Lung (tissue), 12 donors: ENCODE results near the gene EIF3F. TPM values are rescaled to one million over a fixed set of nuclear protein-coding genes. Genes with fewer than 3 reads are reported as not detected.
A peak's percentile ranks its signal among the peaks of the same experiment; 100 is the strongest.

ENCODE experiments used
- ATAC-seq: fragments of 200-7000 bp; cut with Tn5 transposase; one replicate; pipeline ENCODE4 v1.9.1; 2020; ENCODE audit warnings: moderate number of reproducible peaks; ENCODE audit not compliant: insufficient read depth, low FRiP score
- DNase-seq, 3 donors: peaks; one replicate each; pipeline ENCODE4 v3.0.0-alpha.2; 2013 to 2017
- H3K27ac ChIP-seq, 2 donors: one replicate each; pipeline ENCODE4 v1.5.1; 2013; ENCODE audit warnings: mild to moderate bottlenecking in 2 of 2, moderate library complexity in 2 of 2, control low read depth in 1 of 2, inconsistent platforms in 1 of 2, low read depth in 1 of 2, low read length in 1 of 2
- H3K27me3 ChIP-seq, 3 donors: one replicate each; pipeline ENCODE4 v1.5.1; 2013; ENCODE audit warnings: low read length in 2 of 3; ENCODE audit not compliant: control insufficient read depth in 3 of 3, insufficient read depth in 3 of 3
- H3K36me3 ChIP-seq, 4 donors: one replicate each; pipeline ENCODE4 v1.5.1; 2013; ENCODE audit warnings: low read length in 4 of 4, mild to moderate bottlenecking in 1 of 4, moderate library complexity in 1 of 4; ENCODE audit not compliant: control insufficient read depth in 4 of 4, insufficient read depth in 4 of 4
- H3K4me1 ChIP-seq, 5 donors: one replicate each; pipeline ENCODE4 v1.5.1; 2013; ENCODE audit warnings: low read length in 5 of 5, mild to moderate bottlenecking in 2 of 5, moderate library complexity in 1 of 5; ENCODE audit not compliant: control insufficient read depth in 5 of 5, insufficient read depth in 5 of 5
- H3K4me3 ChIP-seq: one replicate; pipeline ENCODE4 v1.5.1; 2013; ENCODE audit warnings: mild to moderate bottlenecking, control low read depth, moderate library complexity
- H3K9ac ChIP-seq, 2 donors: one replicate each; pipeline ENCODE4 v1.5.1; 2013; ENCODE audit warnings: low read length in 2 of 2, control low read depth in 1 of 2; ENCODE audit not compliant: insufficient read depth in 1 of 2
- H3K9me3 ChIP-seq, 4 donors: one replicate each; pipeline ENCODE4 v1.5.1; 2013; ENCODE audit warnings: low read length in 3 of 4, mild to moderate bottlenecking in 1 of 4, moderate library complexity in 1 of 4; ENCODE audit not compliant: control insufficient read depth in 4 of 4, insufficient read depth in 3 of 4
- WGBS, 2 donors: extraction: QIAGEN DNeasy Blood & Tissue Kit; methylation state at CpG; one replicate each; pipeline ENCODE4 v1.1.7; 2013; 5-methylcytosine and 5-hydroxymethylcytosine counted together
- polyA plus RNA-seq, 2 donors: library from polyadenylated mRNA; stranded (reverse); fragments of 200-250 nt; gene quantifications; one replicate each; pipeline ENCODE4 v1.2.1, GENCODE V29; 2013
- total RNA-seq, 2 donors: library from RNA; depleted of rRNA in 1 of 2; stranded (reverse); fragments of >200 nt in 1 of 2; gene quantifications; one replicate each; pipeline ENCODE4 v1.2.1, GENCODE V29; 2014 to 2021
- TF ChIP-seq, protein P1 (sequence below): IDR thresholded peaks from 2 replicates; pipeline ENCODE4 v1.5.1; 2012; ENCODE audit warnings: mild to moderate bottlenecking; ENCODE audit errors: control extremely low read depth, extremely low read depth
- donor health status: control.
- donor health status: control.
- donor health status: Bipolar disorder and iron deficiency.
- donor health status: healthy.
- donor health status: DM: yes; HTN: yes; CAD: no.

EIF3F gene
- total and polyA plus RNA-seq, 4 donors: 166 to 471 (median 234) TPM

DNA sequence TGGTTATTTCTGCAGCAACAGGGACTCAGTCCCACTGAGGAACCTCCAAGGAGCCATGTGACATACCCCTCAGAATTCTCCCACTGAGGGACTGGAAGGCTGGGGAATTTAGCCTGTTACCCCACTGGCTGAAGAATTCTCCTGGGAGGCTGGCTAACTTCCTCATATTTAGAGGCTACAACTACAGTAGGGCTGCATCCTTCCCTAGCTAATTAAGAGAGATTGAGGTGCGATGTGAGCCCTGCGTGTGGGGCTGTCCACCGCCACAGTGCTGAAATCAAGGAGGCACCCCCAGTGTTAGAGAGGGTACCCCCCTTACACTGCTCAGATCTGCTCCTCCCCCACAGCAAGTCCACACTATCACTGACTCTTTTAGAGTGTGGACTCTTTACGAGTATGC, 21.1 kb downstream of the EIF3F start:
- no peak overlapping the region for H3K27ac ChIP-seq
- no peak overlapping the region for H3K4me3 ChIP-seq
- DNase-seq (peak in 1 of 3 donors; percentile 8), ATAC-seq (no peak)
- peaks cover 0 to 8% (median 2%) of the 10 kb centered on the region in 5 donors for H3K4me1 ChIP-seq
- no peak overlapping the region for H3K9ac ChIP-seq
- H3K9me3 ChIP-seq: no peaks in the 10 kb centered on the region
- TF ChIP-seq, protein P1, sequence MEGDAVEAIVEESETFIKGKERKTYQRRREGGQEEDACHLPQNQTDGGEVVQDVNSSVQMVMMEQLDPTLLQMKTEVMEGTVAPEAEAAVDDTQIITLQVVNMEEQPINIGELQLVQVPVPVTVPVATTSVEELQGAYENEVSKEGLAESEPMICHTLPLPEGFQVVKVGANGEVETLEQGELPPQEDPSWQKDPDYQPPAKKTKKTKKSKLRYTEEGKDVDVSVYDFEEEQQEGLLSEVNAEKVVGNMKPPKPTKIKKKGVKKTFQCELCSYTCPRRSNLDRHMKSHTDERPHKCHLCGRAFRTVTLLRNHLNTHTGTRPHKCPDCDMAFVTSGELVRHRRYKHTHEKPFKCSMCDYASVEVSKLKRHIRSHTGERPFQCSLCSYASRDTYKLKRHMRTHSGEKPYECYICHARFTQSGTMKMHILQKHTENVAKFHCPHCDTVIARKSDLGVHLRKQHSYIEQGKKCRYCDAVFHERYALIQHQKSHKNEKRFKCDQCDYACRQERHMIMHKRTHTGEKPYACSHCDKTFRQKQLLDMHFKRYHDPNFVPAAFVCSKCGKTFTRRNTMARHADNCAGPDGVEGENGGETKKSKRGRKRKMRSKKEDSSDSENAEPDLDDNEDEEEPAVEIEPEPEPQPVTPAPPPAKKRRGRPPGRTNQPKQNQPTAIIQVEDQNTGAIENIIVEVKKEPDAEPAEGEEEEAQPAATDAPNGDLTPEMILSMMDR: no peak
- WGBS, 2 donors: 30 to 43% methylated on average over 4 of the region's 4 CpGs
- no peaks in the 10 kb centered on the region for H3K36me3 ChIP-seq
- peaks cover 0 to 6% (median 0%) of the 10 kb centered on the region in 3 donors for H3K27me3 ChIP-seq

DNA sequence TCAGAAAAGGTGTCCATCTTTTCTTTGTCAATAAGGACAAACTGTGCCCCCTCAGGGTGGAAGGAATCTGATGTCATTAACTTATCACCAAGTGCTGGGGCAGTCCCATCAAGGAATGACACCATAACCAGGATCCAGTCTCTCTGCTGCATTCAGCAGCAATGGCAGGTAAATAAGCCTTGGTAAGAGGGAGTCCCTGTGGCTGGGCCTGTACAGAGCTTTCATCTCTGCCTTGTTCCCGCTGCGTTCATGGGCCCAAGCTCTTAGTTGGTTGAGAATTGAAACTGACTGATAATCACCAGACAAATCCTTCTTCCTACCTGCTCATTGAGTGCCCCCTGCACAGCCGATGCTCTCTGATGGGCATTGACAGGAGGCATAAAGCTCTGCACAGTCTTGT, 22.7 kb downstream of the EIF3F start:
- Histone ChIP-seq H3K9me3 (no peaks in the 10 kb centered on the region), H3K4me3 (no peak overlapping the region), H3K27me3 (peaks cover 0 to 8% (median 0%) of the 10 kb centered on the region in 3 donors), H3K27ac (no peak overlapping the region), H3K4me1 (peaks cover 0 to 8% (median 2%) of the 10 kb centered on the region in 5 donors), H3K9ac (no peak overlapping the region), H3K36me3 (no peaks in the 10 kb centered on the region)
- whole genome bisulfite sequencing, 2 donors: 92 to 95% methylated on average over 3 of the region's 3 CpGs
- DNase-seq (no peak), ATAC-seq (no peak)
- TF ChIP-seq, protein P1: no peak

- DNase-seq (no peak), ATAC-seq (no peak)
- H3K4me1 ChIP-seq: peaks cover 0 to 8% (median 2%) of the 10 kb centered on the region in 5 donors
- no peak overlapping the region for H3K4me3 ChIP-seq
- peaks cover 0 to 14% (median under 1%) of the 10 kb centered on the region in 3 donors for H3K27me3 ChIP-seq
- no peak overlapping the region for H3K9ac ChIP-seq
- H3K27ac ChIP-seq: no peak overlapping the region
- H3K36me3 ChIP-seq: no peaks in the 10 kb centered on the region
- H3K9me3 ChIP-seq: no peaks in the 10 kb centered on the region
- TF ChIP-seq, protein P1: no peak
- 76 to 81% methylated on average over 2 of the region's 2 CpGs for WGBS, 2 donors
These were observed 24.2 kb downstream of the EIF3F start for GRCh38 chr11:8011371-8011770.

GRCh38 chr11:8011981-8012444, 24.9 kb downstream of the EIF3F start:
- no peak overlapping the region for H3K9ac ChIP-seq
- ATAC-seq (peak; percentile 43), DNase-seq (peak in 2 of 3 donors; percentile 39 to 71)
- TF ChIP-seq, protein P1: no peak
- H3K4me1 ChIP-seq: peaks cover 0 to 8% (median 2%) of the 10 kb centered on the region in 5 donors
- H3K27me3 ChIP-seq: peaks cover 0 to 19% (median 3%) of the 10 kb centered on the region in 3 donors
- no peak overlapping the region for H3K27ac ChIP-seq
- no peaks in the 10 kb centered on the region for H3K9me3 ChIP-seq
- no peak overlapping the region for H3K4me3 ChIP-seq
- no peaks in the 10 kb centered on the region for H3K36me3 ChIP-seq
- WGBS, 2 donors: 60 to 73% methylated on average over 4 of the region's 4 CpGs
